Medulla oblongata (tissue), 1 donor: Measurements from ENCODE around the gene HEATR3.

ENCODE experiments used
- DNase-seq: peaks from one replicate; pipeline ENCODE4 v3.0.0-alpha.2; 2015; ENCODE audit errors: extremely low spot score

The HEATR3 gene

GRCh38 chr16:50152807-50153595 lies 87.2 kb downstream of the HEATR3 start, which contains the start of gene TENT4B:
Gene TENT4B (plus strand): TSS chr16:50153306. CDS start chr16:50153622, 316 bp downstream.
- peak; percentile 84 for DNase-seq

DNA sequence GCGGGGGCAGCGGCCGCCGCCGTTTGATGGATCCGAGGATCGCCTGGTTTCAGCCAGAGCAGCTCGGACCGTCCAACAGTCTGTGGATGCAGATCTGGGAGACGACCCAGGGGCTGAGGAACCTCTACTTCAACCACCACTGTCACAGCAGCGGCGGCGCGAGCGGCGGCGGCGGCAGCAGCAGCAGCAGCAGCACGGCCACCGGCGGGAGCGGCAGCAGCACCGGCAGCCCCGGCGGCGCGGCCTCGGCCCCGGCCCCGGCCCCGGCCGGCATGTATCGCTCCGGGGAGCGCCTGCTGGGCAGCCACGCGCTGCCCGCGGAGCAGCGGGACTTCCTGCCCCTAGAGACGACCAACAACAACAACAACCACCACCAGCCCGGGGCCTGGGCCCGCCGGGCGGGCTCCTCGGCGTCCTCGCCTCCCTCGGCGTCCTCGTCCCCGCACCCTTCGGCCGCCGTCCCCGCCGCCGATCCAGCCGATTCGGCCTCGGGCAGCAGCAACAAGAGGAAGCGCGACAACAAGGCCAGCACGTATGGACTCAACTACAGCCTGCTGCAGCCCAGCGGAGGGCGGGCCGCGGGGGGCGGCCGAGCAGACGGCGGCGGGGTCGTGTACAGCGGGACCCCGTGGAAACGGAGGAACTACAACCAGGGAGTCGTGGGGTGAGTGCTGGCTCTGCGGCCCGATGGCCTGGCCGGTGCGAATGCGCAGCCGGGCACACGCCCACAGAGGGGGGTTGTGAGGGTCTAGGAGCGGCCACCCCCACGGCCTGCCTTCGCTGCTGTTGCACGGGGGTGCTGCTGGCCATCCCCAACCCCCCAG lies 88.0 kb downstream of the HEATR3 start:
- no peak for DNase-seq

DNA sequence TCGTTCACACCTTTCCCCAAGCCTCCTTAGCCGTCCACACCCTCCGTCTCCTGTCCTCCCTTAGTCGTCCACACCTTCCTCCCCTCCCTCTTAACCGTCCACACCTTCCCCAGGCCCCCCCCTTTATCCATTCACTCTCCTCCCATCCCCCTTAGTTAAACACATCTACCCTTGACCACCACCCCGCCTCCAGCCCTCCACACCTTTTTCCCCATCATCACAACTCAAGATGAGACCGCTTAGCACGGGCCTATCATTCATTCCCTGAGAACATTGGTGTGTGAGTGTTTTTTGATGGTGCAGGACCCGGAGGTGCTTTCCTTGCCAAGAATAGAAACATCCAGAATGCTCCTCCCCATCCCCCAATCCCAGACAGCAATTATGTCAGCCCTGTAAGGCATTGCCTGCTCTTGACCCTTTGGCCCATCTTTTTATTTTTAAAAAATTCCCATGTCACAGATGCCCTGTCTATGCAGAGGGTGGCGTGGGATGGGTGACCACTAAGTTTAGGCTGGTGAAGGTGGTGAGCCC lies 88.7 kb downstream of the HEATR3 start:
- DNase-seq, result peak; percentile 56

- no peak for DNase-seq
Measured at GRCh38 chr16:50155925-50156324, 90.2 kb downstream of the HEATR3 start.
